ENCODE data around the gene ZIC1. TPM values are rescaled to one million over a fixed set of nuclear protein-coding genes. Genes with fewer than 3 reads are reported as not detected.

Gene ZIC1
- total RNA-seq, 3 donors from 2014 or later, result 2.0 to 6.1 TPM; not detected in 1

DNA sequence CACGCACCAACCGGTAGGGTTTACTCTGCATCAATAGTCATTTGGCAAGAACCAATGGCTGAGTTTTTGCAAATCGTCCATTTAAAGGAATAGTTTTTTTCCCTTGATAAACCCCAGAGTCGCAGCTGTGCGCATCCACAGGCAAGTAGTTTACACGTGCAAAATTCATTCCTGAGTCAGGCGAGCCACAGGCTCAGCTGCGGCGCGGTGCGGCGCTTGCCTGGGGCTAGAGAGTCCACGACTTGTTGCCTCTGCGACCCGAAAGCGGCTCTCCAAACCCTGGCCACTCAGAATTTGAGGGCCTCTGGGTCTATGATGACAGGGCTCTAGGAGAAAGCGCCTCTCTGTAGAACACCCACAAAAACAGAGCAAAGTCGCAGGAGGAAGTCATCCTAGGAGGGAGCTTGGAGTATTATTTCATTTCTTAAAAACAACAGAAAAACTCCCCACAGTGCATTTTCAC is 39.5 kb upstream of the ZIC1 start:
- no peak for DNase-seq (ENCODE audit: low spot score in 2 of 2)
- no peak for TF ChIP-seq POLR2A (IDR thresholded peaks at IDR 0.05)
- Histone ChIP-seq H3K27ac (no peak overlapping the region), H3K27me3 (peaks cover 0 to 95% of the 10 kb centered on the region in 2 donors), H3K9me3 (no peaks in the 10 kb centered on the region), H3K4me3 (no peak overlapping the region), H3K4me1 (no peaks in the 10 kb centered on the region), H3K36me3 (no peaks in the 10 kb centered on the region)
- intact Hi-C loops (cut with DNase I; ENCODE audit: low total_unique reads), result no loop called here

DNA sequence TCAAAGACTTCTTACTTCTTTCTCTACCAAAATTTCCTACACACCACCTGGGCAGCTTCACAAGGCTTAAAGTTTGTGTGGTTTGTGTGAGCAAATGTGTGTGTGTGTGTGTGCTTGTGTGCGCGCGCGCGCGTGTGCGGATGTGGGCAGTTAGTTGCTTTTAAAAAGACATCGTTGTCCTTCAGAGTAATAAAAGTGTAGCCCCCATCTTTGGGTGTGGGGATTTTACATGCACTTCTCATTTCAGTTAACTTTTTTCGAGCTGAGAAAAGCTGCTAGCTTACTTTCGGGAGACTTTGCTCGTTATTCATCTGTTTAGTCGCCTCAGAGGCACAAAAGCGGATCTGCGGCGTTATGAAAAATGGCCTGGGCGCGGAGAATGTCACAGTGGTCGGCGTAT is 38.8 kb upstream of the ZIC1 start:
- TF ChIP-seq, protein P1, sequence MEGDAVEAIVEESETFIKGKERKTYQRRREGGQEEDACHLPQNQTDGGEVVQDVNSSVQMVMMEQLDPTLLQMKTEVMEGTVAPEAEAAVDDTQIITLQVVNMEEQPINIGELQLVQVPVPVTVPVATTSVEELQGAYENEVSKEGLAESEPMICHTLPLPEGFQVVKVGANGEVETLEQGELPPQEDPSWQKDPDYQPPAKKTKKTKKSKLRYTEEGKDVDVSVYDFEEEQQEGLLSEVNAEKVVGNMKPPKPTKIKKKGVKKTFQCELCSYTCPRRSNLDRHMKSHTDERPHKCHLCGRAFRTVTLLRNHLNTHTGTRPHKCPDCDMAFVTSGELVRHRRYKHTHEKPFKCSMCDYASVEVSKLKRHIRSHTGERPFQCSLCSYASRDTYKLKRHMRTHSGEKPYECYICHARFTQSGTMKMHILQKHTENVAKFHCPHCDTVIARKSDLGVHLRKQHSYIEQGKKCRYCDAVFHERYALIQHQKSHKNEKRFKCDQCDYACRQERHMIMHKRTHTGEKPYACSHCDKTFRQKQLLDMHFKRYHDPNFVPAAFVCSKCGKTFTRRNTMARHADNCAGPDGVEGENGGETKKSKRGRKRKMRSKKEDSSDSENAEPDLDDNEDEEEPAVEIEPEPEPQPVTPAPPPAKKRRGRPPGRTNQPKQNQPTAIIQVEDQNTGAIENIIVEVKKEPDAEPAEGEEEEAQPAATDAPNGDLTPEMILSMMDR (IDR thresholded peaks at IDR 0.05), result no peak
- TF ChIP-seq POLR2A (IDR thresholded peaks at IDR 0.05) (no peak), POLR2AphosphoS5 (IDR thresholded peaks at IDR 0.05) (no peak)
- Histone ChIP-seq H3K27me3 (peaks cover 0 to 94% of the 10 kb centered on the region in 2 donors), H3K4me1 (no peaks in the 10 kb centered on the region), H3K36me3 (no peaks in the 10 kb centered on the region), H3K9me3 (no peaks in the 10 kb centered on the region), H3K27ac (no peak overlapping the region), H3K4me3 (no peak overlapping the region)
- intact Hi-C loops (cut with DNase I; ENCODE audit: low total_unique reads), result no loop called here
- no peak for DNase-seq (ENCODE audit: low spot score in 2 of 2)

DNA sequence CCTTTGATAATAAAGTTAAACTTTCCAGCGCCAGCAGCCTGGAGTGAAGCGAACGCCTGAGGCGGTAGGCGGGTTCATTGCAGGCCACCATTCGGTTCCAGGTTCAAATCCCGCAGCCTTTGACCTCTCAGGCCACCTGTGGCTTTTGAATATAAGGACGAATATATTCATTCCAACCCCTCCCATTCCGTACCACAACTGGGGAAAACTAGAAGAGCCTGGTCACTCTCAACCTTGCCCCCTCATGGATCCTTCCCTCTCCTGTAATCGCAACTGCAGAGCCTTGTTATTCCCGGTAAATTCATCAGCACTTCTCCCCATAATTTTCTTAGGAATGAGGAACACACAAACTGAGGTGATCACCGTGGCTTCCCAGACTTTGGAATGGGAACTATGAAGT is 38.0 kb upstream of the ZIC1 start:
- TF ChIP-seq, protein P1 (IDR thresholded peaks at IDR 0.05), result no peak
- no peak for TF ChIP-seq POLR2A (IDR thresholded peaks at IDR 0.05)
- TF ChIP-seq POLR2AphosphoS5 (IDR thresholded peaks at IDR 0.05), result no peak

GRCh38 chr3:147371771-147372340 is 37.3 kb upstream of the ZIC1 start:
- Histone ChIP-seq H3K9me3 (no peaks in the 10 kb centered on the region), H3K27ac (no peak overlapping the region), H3K27me3 (peaks cover 0 to 93% of the 10 kb centered on the region in 2 donors), H3K36me3 (no peaks in the 10 kb centered on the region), H3K4me1 (no peaks in the 10 kb centered on the region), H3K4me3 (no peak overlapping the region)
- no peak for DNase-seq (ENCODE audit: low spot score in 2 of 2)
- TF ChIP-seq POLR2A (IDR thresholded peaks at IDR 0.05) (no peak), POLR2AphosphoS5 (IDR thresholded peaks at IDR 0.05) (no peak)
- TF ChIP-seq, protein P1 (IDR thresholded peaks at IDR 0.05), result no peak
- intact Hi-C loops (cut with DNase I; ENCODE audit: low total_unique reads), result no loop called here

More for the DNA sequence above, 38.0 kb upstream of the ZIC1 start:
- Histone ChIP-seq H3K4me3 (no peak overlapping the region), H3K9me3 (no peaks in the 10 kb centered on the region), H3K36me3 (no peaks in the 10 kb centered on the region), H3K4me1 (no peaks in the 10 kb centered on the region), H3K27me3 (peaks cover 0 to 93% of the 10 kb centered on the region in 2 donors), H3K27ac (no peak overlapping the region)
- intact Hi-C loops (cut with DNase I; ENCODE audit: low total_unique reads), result no loop called here
- no peak for DNase-seq (ENCODE audit: low spot score in 2 of 2)

GRCh38 chr3:147372525-147373027 is 36.6 kb upstream of the ZIC1 start:
- no peak overlapping the region for H3K4me3 ChIP-seq
- DNase-seq (ENCODE audit: low spot score in 2 of 2), result no peak
- no peaks in the 10 kb centered on the region for H3K36me3 ChIP-seq
- H3K27ac ChIP-seq, result no peak overlapping the region
- no peak for TF ChIP-seq POLR2AphosphoS5 (IDR thresholded peaks at IDR 0.05)
- TF ChIP-seq, protein P1 (IDR thresholded peaks at IDR 0.05), result no peak
- TF ChIP-seq POLR2A (IDR thresholded peaks at IDR 0.05), result no peak
- intact Hi-C loops (cut with DNase I; ENCODE audit: low total_unique reads), result no loop called here
- H3K4me1 ChIP-seq, result no peaks in the 10 kb centered on the region
- no peaks in the 10 kb centered on the region for H3K9me3 ChIP-seq
- peaks cover 0 to 95% of the 10 kb centered on the region in 2 donors for H3K27me3 ChIP-seq

All from breast epithelium (tissue), 4 donors.